Liver (tissue), 3 donors: ENCODE data around the gene PPFIA2.

Experiments used
- ATF3 ChIP-seq: IDR thresholded peaks from 2 replicates; pipeline ENCODE4 v1.6.1; 2016; ENCODE audit warnings: antibody characterized with exemption
- CTCF ChIP-seq: fragments of 150-350 bp; IDR thresholded peaks from 2 replicates; pipeline ENCODE4 v1.5.1; 2017; ENCODE audit warnings: improper control_type of control experiment, low read depth, low read length; ENCODE audit not compliant: missing input control
- FOXA1 ChIP-seq: IDR thresholded peaks from 2 replicates; pipeline ENCODE4 v1.6.1; 2016; ENCODE audit warnings: antibody characterized with exemption
- GABPA ChIP-seq, 2 donors: IDR thresholded peaks in 1 of 2; conservative IDR thresholded peaks in 1 of 2; 2 replicates each; pipeline ENCODE4 v1.6.1; 2016; ENCODE audit warnings: antibody characterized with exemption in 2 of 2, mild to moderate bottlenecking in 1 of 2, moderate library complexity in 1 of 2
- JUND ChIP-seq, 2 donors: IDR thresholded peaks; 2 replicates each; pipeline ENCODE4 v1.6.1; 2016; ENCODE audit warnings: antibody characterized with exemption in 2 of 2
- MAX ChIP-seq: IDR thresholded peaks from 2 replicates; pipeline ENCODE4 v1.6.1; 2016; ENCODE audit warnings: antibody characterized with exemption
- NR2F2 ChIP-seq: IDR thresholded peaks from 2 replicates; pipeline ENCODE4 v1.6.1; 2016; ENCODE audit warnings: antibody characterized with exemption
- RAD21 ChIP-seq, 2 donors: IDR thresholded peaks; 2 replicates each; pipeline ENCODE4 v1.6.1; 2016; ENCODE audit warnings: antibody characterized with exemption in 2 of 2, mild to moderate bottlenecking in 2 of 2
- REST ChIP-seq: IDR thresholded peaks from 2 replicates; pipeline ENCODE4 v1.6.1; 2016; ENCODE audit warnings: antibody characterized with exemption, mild to moderate bottlenecking
- RXRA ChIP-seq, 2 donors: IDR thresholded peaks; 2 replicates each; pipeline ENCODE4 v1.6.1; 2017 to 2018; ENCODE audit warnings: antibody characterized with exemption in 2 of 2, mild to moderate bottlenecking in 1 of 2
- SP1 ChIP-seq: IDR thresholded peaks from 2 replicates; pipeline ENCODE4 v1.6.1; 2018; ENCODE audit warnings: antibody characterized with exemption, mild to moderate bottlenecking
- TAF1 ChIP-seq: conservative IDR thresholded peaks from 2 replicates; pipeline ENCODE4 v1.6.1; 2016; ENCODE audit warnings: antibody characterized with exemption, mild to moderate bottlenecking
- YY1 ChIP-seq: IDR thresholded peaks from 2 replicates; pipeline ENCODE4 v1.6.1; 2016; ENCODE audit warnings: antibody characterized with exemption, mild to moderate bottlenecking
- ZBTB33 ChIP-seq: IDR thresholded peaks from 2 replicates; pipeline ENCODE4 v1.6.1; 2016; ENCODE audit warnings: antibody characterized with exemption
- donor health status: healthy.
- donor health status: healthy.

- TF ChIP-seq CTCF (no peak), YY1 (no peak), RAD21 (IDR thresholded peaks at IDR 0.05) (no peak), NR2F2 (no peak), SP1 (no peak), MAX (no peak), ZBTB33 (no peak), GABPA (IDR thresholded peaks at IDR 0.05 in 1 of 2, conservative IDR thresholded peaks at IDR 0.05 in 1 of 2) (no peak), FOXA1 (no peak), TAF1 (no peak), RXRA (IDR thresholded peaks at IDR 0.05) (no peak), JUND (IDR thresholded peaks at IDR 0.05) (no peak), REST (no peak), ATF3 (no peak)
Measured at GRCh38 chr12:81517296-81517695, 241.9 kb downstream of the PPFIA2 start.
